Nephron (organoid): ENCODE results near the gene KAT6B.
"Not testable (repeated sequence)": the region's sequence is repeated elsewhere in the genome, so short reads cannot be mapped to it uniquely, and the experiment has no call there.

Experiments
- H3K27ac Mint-ChIP-seq, 3 experiments: 2 replicates each; pipeline ENCODE4 v1.8.0; 2020; ENCODE audit warnings: mixed read lengths in 3 of 3, mild to moderate bottlenecking in 2 of 3, moderate library complexity in 1 of 3
- H3K27me3 Mint-ChIP-seq: 2 replicates; pipeline ENCODE4 v1.8.0; 2021; ENCODE audit warnings: low read depth, mild to moderate bottlenecking, moderate library complexity, mixed read lengths
- H3K36me3 Mint-ChIP-seq: 2 replicates; pipeline ENCODE4 v1.8.0; 2020; ENCODE audit warnings: low read depth, mixed read lengths
- H3K4me1 Mint-ChIP-seq: 2 replicates; pipeline ENCODE4 v1.8.0; 2020; ENCODE audit warnings: mixed read lengths
- H3K4me3 Mint-ChIP-seq, 3 experiments: 2 replicates each; pipeline ENCODE4 v1.8.0; 2020; ENCODE audit warnings: mild to moderate bottlenecking in 3 of 3, mixed read lengths in 3 of 3, moderate library complexity in 2 of 3
- H3K9me3 Mint-ChIP-seq: 2 replicates; pipeline ENCODE4 v1.8.0; 2020; ENCODE audit warnings: mixed read lengths
- CTCF ChIP-seq, 3 experiments: fragments of 200-600 bp; sonication (generic); IDR thresholded peaks; one replicate each; pipeline ENCODE4 v1.5.0; 2021; ENCODE audit warnings: antibody characterized with exemption in 3 of 3; ENCODE audit not compliant: unreplicated experiment in 3 of 3

Gene KAT6B

GRCh38 chr10:74873803-74874454 is 47.5 kb downstream of the KAT6B start:
- Mint-ChIP-seq H3K4me1 (peaks cover 18% of the 10 kb centered on the region), H3K4me3 (no peak overlapping the region), H3K36me3 (peaks cover 3% of the 10 kb centered on the region), H3K27me3 (no peaks in the 10 kb centered on the region), H3K9me3 (no peaks in the 10 kb centered on the region), H3K27ac (peak overlapping the region in 1 of 3 experiments; percentile 31)
- no peak for TF ChIP-seq CTCF (IDR thresholded peaks at IDR 0.05; ENCODE audit: unreplicated experiment in 3 of 3)

GRCh38 chr10:74874649-74875048 is 48.2 kb downstream of the KAT6B start:
- peaks cover 3% of the 10 kb centered on the region for H3K36me3 Mint-ChIP-seq
- TF ChIP-seq CTCF (IDR thresholded peaks at IDR 0.05; ENCODE audit: unreplicated experiment in 3 of 3): no peak
- no peaks in the 10 kb centered on the region for H3K9me3 Mint-ChIP-seq
- no peaks in the 10 kb centered on the region for H3K27me3 Mint-ChIP-seq
- H3K4me1 Mint-ChIP-seq: peaks cover 18% of the 10 kb centered on the region
- H3K4me3 Mint-ChIP-seq: no peak overlapping the region
- H3K27ac Mint-ChIP-seq: peak overlapping the region in 1 of 3 experiments; percentile 23

- H3K4me1 Mint-ChIP-seq: peaks cover 18% of the 10 kb centered on the region
- no peaks in the 10 kb centered on the region for H3K9me3 Mint-ChIP-seq
- TF ChIP-seq CTCF (IDR thresholded peaks at IDR 0.05; ENCODE audit: unreplicated experiment in 3 of 3): no peak
- no peak overlapping the region for H3K4me3 Mint-ChIP-seq
- peak overlapping the region in 1 of 3 experiments; percentile 17 for H3K27ac Mint-ChIP-seq
- no peaks in the 10 kb centered on the region for H3K27me3 Mint-ChIP-seq
- H3K36me3 Mint-ChIP-seq: peaks cover 4% of the 10 kb centered on the region
Measured at GRCh38 chr10:74875068-74875467, 48.7 kb downstream of the KAT6B start.

- Mint-ChIP-seq H3K4me3 (no peak overlapping the region), H3K9me3 (no peaks in the 10 kb centered on the region), H3K4me1 (peaks cover 18% of the 10 kb centered on the region), H3K27ac (peak overlapping the region; percentile 2 to 47 (median 4)), H3K36me3 (peaks cover 12% of the 10 kb centered on the region), H3K27me3 (no peaks in the 10 kb centered on the region)
- TF ChIP-seq CTCF (IDR thresholded peaks at IDR 0.05; ENCODE audit: unreplicated experiment in 3 of 3): no peak
Measured at GRCh38 chr10:74875966-74876365, 49.6 kb downstream of the KAT6B start.

GRCh38 chr10:74877054-74877453 is 50.7 kb downstream of the KAT6B start:
- H3K4me1 Mint-ChIP-seq: peaks cover 20% of the 10 kb centered on the region
- H3K36me3 Mint-ChIP-seq: peaks cover 19% of the 10 kb centered on the region
- H3K27me3 Mint-ChIP-seq, H3K9me3 Mint-ChIP-seq, H3K4me3 Mint-ChIP-seq, H3K27ac Mint-ChIP-seq: not testable (repeated sequence)

- peaks cover 21% of the 10 kb centered on the region for H3K36me3 Mint-ChIP-seq
- no peak for TF ChIP-seq CTCF (IDR thresholded peaks at IDR 0.05; ENCODE audit: unreplicated experiment in 3 of 3)
- peaks cover 22% of the 10 kb centered on the region for H3K4me1 Mint-ChIP-seq
- H3K27ac Mint-ChIP-seq: no peak overlapping the region
- no peak overlapping the region for H3K4me3 Mint-ChIP-seq
- no peaks in the 10 kb centered on the region for H3K9me3 Mint-ChIP-seq
- H3K27me3 Mint-ChIP-seq: no peaks in the 10 kb centered on the region
Measured at GRCh38 chr10:74877898-74878297, 51.5 kb downstream of the KAT6B start.
